Amygdala (tissue), 56 donors: ENCODE measurements around the gene CECR2.

Experiments
- DNase-seq, 56 donors: peaks; one replicate each; lab custom pipeline; 2025; lab: John Stamatoyannopoulos, UW

CECR2 gene

DNA sequence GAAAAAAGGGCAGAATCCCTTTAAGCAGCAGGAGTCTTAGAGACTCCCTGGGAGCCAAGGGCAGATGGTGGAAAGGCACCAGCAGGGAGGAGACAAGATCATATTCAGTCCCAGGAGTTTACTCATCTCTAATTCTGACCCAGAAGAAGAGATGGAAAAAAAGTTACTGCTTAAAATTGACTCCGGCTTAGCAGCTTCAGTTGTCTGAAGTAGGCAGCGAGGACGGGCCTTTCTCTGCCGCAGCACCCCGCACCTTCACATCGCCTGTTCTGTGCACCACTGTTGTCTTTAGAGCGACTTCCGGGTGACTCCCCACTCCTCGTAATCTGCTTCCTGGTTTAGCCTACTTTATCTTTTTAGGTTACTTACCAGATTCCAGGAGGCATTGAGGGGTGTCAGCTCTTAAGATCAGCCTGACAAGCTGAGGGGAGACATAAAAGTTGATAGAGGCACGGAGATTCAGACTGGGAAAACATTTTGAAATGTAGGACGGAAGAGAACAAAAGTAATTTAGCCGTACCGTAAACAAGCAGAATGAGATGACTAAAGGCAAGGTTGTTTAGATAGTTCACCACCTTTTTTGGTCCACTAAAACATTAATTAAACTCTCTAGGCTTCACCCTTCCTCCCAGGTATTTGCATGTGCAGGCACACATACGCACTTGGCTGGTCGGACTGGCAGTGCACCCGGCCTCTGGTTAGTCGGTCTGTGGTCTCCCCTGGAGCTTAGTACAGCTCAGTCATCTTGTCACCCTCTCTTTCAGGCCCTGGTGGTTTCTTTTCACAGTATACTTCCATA, 74.3 kb downstream of the CECR2 start:
- no peak for DNase-seq

DNA sequence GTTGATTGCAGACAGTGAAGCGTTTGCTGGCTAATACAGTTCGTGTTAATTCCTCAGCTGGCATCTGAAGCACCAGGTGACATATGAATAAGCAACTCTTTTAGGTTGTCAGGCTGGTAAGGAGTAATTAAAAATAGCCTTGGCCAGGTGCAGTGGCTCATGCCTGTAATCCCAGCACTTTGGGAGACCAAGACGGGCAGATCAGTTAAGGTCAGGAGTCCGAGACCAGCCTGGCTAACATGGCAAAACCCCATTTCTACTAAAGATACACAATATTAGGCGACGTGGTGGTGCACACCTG, 74.9 kb downstream of the CECR2 start:
- DNase-seq, result no peak

DNA sequence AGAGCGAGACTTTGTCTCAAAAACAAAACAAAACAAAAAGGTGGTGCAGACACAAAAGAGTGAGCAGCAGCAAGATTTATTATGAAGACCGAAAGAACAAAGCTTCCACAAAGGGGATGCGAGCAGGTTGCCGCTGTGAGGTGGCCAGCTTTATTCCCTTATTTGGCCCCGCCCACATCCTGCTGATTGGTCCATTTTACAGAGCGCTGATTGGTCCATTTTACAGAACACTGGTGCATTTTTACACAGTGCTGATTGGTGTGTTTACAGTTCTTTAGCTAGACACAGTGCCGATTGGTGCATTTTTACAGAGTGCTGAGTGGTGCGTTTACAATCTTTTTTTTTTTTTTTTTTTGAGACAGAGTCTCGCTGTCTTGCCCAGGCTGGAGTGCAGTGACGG, 77.4 kb downstream of the CECR2 start:
- no peak for DNase-seq

DNA sequence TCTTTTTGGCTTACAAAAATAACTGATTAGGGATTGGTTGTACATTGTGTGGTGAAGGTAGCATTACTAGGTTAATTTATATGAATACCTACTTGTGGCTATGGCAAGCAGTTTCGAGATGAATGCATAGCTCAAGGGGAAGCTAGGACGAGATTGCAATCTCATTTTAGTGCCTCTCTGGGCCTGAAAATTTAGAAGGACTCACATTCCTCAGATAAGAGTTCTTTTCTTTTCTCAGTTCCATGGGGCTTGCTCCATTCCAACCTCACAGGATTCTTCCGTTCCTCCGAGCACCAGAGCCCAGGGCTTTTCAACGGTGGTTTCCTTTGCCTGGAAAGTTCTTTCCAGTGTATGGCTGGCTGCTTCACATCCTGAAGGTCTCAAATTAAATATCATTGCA, 82.1 kb downstream of the CECR2 start:
- DNase-seq, result no peak

DNA sequence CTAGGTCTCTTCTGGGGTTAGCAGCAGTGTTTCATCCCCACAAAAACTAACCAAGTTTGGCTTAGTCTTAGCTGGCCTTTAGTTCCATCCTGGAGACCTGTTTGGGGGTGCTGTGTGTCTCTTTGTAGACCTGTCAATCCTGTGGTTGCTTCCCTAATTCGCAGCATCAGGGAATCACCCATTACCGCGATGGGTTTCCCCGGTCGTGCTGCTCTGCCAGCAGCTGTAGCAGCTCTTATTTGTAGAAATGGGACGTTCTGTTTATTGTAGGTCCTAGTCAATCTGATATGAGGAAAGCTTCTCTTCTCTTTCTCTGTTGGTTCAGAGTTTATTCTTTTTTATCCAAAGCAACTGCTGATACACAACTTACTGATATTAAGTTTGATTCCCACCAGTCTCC, 91.6 kb downstream of the CECR2 start:
- no peak for DNase-seq

DNA sequence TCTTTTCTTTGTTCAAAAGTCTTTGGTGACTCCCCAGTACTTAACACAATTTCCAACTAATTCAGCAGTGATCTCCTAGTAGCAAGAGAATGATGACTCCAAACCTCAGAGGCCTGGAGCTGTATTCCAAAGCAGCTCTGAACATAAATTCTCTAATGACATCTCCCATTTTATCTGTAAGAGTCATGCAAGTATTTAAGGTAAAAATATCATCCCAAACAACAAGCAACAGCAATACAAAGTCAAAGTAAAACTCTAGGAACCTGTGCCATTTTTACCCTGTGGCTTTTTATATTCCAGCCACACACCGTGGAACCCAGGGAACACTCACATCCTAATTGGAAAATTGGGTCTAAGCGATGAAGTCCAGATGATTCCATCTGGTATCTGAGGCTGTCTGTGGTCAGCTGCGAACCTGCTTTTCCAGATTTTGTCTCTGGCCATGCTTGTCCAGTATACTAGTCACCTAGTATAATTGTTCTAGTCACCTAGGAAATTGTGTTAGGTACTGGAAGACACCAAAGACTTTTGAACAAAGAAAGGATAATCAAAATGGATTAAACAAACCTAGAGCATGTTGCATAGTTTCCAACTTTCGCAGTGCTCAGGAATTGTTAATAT, 101.7 kb downstream of the CECR2 start:
- no peak for DNase-seq

DNA sequence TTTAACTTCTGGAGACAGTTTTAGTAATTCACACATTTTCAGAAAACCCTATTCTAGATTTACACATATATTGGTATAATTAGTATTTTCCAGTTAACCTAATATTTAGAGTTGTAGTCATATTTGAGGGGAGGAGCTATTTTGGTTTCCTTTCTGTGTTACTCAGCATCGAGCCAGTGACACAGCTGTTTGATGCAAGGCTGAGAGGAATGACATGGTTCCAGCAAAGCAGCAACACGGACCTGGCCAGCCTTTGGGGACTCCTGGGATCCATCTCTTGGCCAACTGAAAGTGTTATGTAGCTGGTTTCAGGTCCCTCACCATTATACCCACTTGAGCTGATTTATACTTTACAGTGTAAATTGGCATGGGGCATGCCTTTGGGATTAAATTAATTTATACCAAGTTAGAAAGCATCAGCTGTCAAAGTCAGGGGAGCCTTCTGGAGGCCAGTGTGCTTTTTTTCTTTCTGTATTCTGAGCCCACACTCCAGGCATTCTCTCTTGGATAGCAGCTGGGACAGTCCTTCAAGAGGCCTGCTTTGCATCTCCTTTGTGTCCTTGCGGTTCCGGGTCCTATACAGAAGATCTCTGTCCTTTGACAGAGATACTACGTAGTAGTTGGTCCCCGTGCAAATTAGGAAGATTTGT, 102.8 kb downstream of the CECR2 start:
- no peak for DNase-seq

DNA sequence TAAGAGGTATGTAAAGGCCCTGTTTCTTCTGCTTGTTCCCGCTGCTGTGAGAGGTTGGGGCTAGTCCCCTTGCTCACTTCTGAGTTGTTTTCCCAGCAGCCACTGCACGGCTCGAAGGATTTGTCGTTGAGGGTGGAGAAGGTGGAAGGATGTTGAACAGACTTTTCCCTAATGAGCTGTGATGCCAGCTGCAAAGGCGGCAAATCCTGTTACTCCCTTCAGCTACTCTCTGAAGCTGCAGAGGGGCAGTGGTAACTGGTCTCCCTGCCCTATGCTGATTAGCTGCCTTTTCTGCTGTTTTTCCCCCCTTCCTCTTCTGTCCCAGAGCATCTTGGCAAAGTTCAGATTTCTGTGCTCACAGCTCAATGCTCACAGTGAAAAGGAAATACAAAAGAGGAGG, 103.7 kb downstream of the CECR2 start:
- DNase-seq, result peak in 4 of 56 donors; percentile 6 to 23 (median 10)

DNA sequence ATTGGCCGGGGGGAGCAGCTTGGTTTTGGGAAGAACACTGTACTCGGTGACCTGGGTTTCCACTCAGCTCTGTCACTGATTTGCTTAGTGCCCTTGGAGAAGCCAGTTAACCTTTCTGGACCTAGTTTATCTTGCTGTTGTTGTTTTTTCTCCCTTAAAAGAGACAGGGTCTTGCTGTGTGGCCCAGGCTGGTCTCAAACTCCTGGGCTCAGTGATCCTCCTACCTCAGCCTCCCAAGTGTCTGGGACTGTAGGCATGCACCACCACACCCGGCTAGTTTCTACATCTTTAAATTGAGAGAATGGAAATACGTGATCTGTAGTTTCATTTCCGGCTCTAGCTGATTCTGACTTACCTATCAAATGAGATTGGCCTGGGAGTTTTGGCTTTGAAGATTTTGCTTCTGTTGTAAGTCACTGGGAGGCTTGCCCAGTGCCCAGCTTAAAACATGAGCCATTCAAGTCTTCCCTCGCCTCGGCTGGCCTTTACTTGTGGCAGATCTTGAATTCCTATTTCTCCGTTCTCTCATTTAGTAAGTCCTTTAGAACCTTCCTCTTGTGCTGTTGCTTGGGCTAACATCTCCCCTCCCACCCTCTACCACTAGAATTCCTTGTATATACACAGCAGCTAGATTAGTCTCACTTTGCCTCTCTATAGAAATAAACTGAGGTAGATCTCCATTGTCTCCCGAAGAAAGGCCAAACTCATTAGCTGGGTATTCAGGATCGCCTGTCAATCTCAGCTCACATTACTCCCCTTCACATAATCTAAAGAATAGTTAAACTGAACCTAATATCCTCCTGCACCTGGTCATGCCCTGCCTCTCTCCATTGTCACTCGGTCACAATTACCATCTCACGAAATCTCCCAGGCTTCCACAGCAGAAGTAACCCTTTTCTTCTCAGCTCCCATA, 106.3 kb downstream of the CECR2 start:
- DNase-seq, result no peak

DNA sequence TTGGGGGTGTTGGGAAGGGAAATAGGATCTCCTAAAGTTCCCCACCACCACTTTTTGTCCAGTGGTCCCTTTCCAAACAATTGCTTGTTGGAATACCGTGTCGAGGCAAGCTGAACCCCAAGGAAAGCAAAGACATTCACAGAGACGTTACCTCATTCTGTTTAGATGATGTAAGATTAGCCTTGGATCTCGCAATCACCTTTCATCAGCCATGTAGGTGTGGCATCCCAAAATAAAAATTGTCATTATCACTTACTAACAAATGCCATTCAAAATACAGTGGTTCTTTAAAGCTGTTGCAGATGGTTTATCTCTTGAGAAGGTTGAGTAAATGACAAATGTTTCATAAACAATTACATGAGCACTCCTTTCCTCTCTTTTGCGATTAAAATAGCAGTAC, 107.6 kb downstream of the CECR2 start:
- DNase-seq, result no peak

DNA sequence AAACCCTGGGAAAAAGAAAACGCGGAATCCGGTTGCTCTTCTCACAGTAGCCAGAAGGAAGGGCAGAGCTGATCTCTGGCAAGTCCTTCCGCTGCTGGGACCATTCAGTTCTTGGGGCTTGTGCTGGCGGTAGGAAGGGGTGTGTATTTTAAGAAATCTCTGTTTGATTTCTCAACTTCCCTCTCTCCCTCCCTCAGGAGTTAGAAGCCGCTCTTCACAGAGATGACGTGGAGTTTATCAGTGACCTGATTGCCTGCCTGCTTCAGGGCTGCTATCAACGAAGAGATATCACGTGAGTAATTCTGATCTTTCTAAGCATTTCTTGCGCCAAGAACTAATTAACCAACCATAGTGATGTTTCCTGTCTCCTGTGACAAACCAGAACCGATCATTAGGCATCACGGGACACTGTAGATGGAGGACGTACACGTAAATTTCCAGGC, 108.2 kb downstream of the CECR2 start:
- DNase-seq, result peak in 5 of 56 donors; percentile 7 to 22 (median 14)

DNA sequence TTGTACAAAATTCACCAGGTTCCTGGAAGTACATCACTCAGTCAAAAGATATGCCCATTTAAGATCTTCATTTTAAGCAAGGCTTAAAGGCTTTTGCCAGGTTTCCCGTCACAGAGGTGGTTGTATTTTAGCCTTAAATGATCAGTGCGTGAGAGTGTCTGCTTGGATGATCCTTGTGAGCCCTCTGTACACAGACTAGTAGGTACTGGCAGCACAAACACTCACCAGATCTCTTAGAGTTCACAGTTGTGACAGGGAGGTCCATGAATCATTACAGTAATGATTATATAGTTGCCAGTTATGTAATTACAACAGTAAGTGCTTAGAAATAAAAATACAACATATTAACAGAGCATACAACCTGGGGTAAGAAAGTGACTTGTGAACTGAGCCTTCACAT, 109.9 kb downstream of the CECR2 start:
- DNase-seq, result no peak

DNA sequence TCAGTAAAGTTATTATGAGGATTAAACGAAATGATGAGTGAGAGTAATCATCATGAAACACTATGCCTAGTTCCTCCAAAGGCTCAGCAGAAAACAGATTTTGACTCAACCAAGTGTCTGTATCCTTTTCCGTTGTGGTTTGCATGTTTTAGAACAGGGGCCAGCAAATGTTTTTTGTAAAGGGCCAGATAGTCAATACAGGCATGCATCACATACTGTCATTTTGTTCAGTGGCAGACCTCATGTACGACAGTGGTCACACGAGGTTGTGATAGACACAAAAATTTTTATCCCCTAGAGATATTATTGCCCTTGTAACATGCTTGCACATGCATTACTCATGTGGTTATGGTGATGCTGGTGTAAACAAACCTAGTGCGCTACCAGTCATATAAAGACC, 112.2 kb downstream of the CECR2 start:
- no peak for DNase-seq

DNA sequence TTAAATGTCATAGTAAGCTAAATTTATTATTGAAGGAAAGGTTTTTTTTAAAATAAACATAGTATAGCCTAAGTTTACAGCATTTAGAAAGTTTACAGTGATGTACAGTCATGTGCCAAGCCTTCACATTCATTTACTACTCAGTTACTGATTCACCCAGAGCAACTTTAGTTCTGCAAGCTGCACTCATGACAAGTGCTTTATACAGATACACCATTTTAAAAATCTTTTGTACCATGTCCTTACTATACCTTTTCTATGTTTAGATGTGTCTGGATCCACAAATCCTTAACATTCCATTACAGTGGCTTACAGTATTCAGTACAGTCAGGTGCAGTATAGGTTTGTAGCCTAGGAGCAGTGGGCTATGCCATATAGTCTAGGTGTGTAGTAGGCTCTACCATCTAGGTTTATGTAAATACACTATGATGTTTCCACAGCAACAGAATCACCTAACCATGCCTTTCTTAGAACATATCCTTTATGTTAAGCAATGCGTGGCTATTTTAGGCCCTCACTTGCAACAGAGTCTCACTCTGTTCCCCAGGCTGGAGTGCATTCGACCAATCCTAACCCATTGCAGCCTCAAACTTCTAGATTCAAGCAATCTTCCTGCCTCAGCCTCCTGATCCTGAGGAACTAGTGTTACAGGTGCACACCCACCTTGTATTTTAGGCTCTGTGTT, 114.6 kb downstream of the CECR2 start:
- no peak for DNase-seq

DNA sequence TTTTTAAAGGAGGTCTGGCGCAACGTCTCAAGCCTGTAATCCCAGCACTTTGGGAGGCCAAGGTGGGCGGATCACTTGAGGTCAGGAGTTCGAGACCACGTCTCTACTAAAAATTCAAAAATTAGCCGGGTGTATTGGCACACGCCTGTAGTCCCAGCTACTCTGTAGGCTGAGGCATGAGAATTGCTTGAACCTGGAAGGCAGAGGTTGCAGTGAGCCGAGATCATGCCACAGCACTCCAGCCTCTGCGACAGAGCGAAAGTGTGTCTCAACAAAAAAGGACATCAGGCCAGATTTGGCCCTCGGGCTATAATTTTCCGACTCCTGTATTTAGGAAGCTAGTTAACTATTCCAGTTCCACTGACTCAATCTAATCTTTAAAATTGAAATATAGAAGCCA, 115.3 kb downstream of the CECR2 start:
- DNase-seq, result no peak

DNA sequence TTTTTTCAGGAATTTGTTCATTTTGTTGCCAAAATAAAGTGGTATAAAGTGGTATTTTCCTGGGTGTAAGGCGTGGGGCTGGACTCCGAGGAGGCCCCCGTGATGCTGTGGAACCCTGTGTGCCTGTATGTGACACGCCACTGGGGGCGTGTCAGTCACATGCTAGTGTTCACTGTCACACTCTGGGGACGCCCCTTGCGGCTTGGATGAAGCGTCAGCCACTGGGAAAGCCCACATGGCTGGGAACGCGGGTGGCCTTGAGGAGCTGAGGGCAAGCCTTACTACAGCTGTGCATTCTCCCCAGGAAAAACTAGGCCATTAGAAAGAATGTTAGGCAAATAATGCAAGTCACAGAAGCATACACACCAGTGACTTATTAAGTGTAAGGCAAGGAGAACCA, 117.1 kb downstream of the CECR2 start:
- peak in 2 of 56 donors; percentile 9 to 12 for DNase-seq

DNA sequence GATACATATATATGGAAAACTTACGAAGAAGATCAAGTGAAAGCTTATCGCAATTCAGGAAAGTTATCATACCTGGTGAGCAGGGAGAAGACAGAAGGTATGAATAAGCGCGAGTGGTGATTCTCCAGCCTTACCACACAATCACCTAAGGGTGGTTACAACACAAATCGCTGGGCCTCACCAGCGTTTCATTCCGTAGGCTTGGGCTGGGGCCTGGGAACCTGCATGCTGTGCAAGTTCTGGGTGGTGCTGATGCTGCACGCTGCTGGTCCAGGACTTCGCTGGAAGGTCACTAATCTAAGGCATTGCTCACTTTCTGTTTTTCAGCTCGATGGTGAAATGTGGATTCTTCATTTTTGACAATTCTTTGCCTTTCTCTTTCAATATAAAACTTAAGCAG, 117.5 kb downstream of the CECR2 start:
- DNase-seq, result no peak

DNA sequence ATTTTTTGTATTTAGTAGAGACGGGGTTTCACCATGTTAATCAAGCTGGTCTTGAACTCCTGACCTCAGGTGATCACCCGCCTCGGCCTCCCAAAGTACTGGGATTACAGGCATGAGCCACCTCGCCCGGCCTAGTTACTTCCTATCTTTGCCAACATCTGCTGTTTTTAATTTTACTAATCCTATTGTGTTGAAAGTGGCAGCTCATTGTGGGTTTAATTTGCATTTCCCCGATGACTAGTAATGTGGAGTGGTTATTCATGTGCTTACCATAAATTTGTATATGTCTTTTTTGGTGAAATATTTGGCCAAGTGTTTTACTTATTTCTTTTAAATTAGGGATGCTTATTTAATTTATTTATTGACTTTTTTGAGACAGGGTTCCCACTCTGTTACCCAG, 119.8 kb downstream of the CECR2 start:
- no peak for DNase-seq

DNA sequence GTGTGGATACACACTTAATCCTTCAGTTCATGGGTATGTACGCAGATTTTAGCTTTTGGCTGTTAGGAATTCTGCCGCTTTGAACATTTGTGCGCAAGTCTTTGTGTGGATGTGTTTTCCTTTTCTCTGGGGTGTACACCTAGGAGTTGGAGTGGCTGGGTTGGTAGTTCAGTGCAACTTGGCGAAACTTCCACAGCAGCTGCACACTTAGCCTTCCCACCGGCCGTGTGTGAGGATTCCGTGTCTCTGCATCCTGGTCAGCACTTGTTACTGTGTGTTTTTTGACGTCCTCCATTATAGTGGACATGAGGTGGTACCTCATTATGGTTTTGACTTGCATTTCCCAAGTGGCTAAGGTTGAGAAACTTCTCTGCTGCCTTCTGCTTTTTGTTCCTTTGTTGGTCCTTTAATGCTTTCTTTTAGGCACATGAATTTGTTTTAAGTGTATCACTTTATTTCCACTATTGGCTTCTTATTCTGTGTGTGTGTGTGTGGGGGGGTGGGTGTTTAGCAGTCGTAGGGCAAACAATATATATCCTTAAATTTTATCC, 121.9 kb downstream of the CECR2 start:
- no peak for DNase-seq

DNA sequence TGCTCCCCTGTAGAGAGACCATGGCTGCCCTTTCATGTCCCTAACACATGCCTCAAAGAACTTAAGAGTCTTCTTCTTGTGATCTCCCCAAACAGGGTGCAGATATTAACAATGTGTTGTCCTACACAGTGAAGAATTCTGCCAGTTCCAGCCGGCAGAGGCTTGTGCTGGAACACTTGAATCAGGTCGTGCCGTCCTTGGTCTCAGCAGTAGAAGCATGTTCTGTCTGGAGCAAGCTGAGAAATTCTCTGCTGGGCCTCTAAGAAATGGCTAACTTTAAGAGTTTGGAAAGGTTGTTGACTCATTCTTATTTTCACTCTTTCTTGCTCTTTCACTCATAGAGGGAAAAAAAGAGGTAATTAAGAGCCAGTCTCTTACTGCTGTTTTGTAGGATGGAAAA, 123.0 kb downstream of the CECR2 start:
- peak in 17 of 56 donors; percentile 3 to 56 (median 19) for DNase-seq
